ENCODE measurements around the gene ZNF487.
"Not testable (repeated sequence)": the region's sequence is repeated elsewhere in the genome, so short reads cannot be mapped to it uniquely, and the experiment has no call there.

The ZNF487 gene

DNA sequence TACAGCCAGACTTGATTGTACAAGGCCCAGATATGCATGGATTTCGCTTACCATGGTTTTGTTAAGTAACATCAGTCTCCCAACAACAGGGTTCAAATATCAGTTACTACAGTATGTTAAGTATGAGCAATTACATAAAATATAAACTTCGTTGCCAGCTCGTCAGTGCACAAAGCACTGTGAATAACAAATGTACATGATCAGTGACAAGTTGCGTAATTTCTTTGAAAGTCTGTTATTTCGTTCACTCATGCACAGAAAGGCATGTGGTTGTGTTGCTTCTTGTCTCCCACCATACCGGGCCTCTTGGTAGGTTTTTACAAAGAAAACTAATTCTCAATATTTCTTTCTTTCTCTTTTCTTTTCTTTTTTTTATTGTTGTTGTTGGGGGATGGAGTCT is 12.5 kb upstream of the ZNF487 start:
- no peaks in the 10 kb centered on the region for H3K9me3 ChIP-seq
- no peaks in the 10 kb centered on the region for H3K27me3 ChIP-seq
- no peak overlapping the region for H3K4me3 ChIP-seq (ENCODE audit: low read depth, low read length)
- TF ChIP-seq, protein P1, sequence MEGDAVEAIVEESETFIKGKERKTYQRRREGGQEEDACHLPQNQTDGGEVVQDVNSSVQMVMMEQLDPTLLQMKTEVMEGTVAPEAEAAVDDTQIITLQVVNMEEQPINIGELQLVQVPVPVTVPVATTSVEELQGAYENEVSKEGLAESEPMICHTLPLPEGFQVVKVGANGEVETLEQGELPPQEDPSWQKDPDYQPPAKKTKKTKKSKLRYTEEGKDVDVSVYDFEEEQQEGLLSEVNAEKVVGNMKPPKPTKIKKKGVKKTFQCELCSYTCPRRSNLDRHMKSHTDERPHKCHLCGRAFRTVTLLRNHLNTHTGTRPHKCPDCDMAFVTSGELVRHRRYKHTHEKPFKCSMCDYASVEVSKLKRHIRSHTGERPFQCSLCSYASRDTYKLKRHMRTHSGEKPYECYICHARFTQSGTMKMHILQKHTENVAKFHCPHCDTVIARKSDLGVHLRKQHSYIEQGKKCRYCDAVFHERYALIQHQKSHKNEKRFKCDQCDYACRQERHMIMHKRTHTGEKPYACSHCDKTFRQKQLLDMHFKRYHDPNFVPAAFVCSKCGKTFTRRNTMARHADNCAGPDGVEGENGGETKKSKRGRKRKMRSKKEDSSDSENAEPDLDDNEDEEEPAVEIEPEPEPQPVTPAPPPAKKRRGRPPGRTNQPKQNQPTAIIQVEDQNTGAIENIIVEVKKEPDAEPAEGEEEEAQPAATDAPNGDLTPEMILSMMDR (IDR thresholded peaks at IDR 0.05; ENCODE audit: low read depth, low read length), result no peak
- DNase-seq, result no peak
- H3K4me1 ChIP-seq, result no peaks in the 10 kb centered on the region
- no peaks in the 10 kb centered on the region for H3K36me3 ChIP-seq

DNA sequence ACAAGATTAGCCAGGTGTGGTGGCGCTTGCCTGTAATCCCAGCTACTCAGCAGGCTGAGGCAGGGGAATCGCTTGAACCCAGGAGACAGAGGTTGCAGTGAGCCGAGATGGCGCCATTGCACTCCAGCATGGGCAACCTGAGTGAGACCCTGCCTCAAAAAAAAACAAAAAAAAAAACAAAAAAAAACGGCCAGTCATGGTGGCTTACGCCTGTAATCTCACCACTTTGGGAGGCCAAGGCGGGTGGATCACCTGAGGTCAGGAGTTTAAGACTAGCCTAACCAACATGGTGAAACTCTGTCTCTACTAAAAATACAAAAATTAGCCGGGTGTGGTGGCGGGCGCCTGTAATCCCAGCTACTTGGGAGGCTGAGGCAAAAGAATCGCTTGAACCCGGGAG is 10.4 kb upstream of the ZNF487 start:
- not testable (repeated sequence) for H3K9me3 ChIP-seq; H3K27me3 ChIP-seq; H3K36me3 ChIP-seq; H3K4me3 ChIP-seq (ENCODE audit: low read depth, low read length); DNase-seq; H3K4me1 ChIP-seq

DNA sequence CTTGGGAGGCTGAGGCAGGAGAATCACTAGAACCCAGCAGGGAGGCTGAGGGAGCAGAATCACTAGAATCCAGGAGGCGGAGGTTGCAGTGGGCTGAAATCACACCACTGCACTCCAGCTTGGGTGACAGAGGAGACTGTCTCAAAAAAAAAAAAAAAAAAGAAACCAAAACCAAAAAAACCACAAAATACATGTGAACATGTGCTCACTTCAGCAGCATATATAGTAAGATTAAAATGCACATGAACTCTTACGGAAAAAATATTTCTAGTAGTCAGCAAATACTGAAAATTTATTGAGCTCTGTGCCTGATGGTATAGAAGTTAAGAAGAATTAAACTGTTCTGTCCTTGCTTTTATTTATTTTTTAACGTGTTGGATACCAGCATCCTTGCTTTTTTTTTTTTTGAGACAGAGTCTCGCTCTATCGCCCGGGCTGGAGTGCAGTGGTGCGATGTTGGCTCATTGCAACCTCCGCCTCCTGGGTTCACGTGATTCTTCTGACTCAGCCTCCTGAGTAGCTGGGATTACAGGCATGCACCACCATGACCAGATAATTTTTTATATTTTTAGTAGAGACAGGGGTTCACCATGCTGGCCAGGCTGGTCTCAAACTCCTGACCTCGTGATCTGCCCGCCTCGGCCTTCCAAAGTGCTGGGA is 9.6 kb upstream of the ZNF487 start:
- no peak overlapping the region for H3K4me3 ChIP-seq (ENCODE audit: low read depth, low read length)
- H3K9me3 ChIP-seq, result no peaks in the 10 kb centered on the region
- DNase-seq, result no peak
- H3K36me3 ChIP-seq, result no peaks in the 10 kb centered on the region
- H3K27me3 ChIP-seq, result no peaks in the 10 kb centered on the region
- H3K4me1 ChIP-seq, result no peaks in the 10 kb centered on the region
- TF ChIP-seq, protein P1 (IDR thresholded peaks at IDR 0.05; ENCODE audit: low read depth, low read length), result no peak

DNA sequence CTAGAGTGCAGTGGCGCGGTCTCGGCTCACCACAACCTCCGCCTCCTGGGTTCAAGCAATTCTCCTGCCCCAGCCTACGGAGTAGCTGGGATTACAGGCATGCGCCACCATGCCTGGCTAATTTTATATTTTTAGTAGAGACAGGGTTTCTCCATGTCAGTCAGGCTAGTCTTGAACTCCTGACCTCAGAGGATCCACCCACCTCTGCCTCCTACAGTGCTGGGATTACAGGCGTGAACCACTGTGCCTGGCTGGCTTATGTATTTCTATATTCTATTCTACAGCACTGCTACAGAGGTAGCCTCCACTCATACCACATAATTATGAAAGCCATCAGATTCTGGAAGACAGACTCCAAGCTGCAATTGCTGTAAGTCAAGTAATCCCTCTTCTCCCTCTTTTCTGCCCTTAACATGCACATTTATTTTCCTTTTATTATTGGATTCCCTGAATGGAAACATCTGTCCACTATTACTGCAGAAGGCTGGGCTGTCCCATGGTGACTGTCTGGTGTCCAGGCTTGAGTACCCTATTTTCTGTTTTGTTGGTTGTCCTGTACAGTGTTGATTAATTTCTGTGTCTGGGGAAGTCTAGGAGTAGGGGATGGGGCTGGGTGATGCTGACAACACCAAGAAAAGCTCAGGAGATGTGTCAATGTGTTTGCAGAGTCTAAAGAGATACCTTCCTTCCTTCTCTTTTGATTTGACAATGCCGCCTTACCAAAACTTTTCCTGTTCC is 5.8 kb upstream of the ZNF487 start:
- no peak overlapping the region for H3K4me3 ChIP-seq (ENCODE audit: low read depth, low read length)
- no peaks in the 10 kb centered on the region for H3K36me3 ChIP-seq
- no peaks in the 10 kb centered on the region for H3K27me3 ChIP-seq
- TF ChIP-seq, protein P1 (IDR thresholded peaks at IDR 0.05; ENCODE audit: low read depth, low read length), result no peak
- H3K9me3 ChIP-seq, result no peaks in the 10 kb centered on the region
- H3K4me1 ChIP-seq, result no peaks in the 10 kb centered on the region
- no peak for DNase-seq

DNA sequence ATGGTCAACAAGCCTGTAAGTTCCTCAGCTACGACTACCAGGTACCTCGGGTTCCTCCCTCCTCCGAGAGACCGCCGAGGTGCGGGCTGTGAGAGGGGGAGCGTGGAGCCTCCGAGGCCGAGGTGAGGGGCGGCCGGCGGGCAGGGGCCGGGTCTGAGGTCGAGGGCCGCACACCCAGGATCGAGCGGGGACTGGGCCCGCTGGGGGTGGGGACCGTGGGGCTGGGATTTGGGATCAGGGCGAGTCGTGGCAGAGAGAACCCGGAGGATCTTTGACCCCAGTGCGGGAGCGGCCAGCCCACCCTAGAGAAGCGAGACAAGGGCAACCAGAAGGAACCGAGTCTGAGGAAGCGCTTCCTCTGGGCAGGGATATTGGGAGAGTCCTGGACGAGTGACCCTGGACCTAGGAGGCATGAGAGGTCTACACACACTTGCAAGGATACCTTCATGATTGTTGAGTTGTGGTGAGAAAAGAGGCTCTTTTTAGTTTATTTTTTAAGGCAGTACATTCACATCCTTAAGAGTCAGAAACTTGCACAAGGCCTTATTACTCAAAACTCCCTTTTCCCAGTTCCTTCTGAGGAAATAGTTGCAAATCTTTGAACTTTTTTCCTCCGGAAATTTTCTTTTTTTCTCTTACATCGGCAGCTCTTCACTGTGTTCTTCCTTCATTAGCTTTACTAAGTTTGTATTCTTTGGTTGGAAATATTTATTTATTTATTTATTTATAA is 395 bp downstream of the ZNF487 start:
- Histone ChIP-seq H3K4me1 (no peaks in the 10 kb centered on the region), H3K36me3 (no peaks in the 10 kb centered on the region), H3K27me3 (no peaks in the 10 kb centered on the region), H3K9me3 (no peaks in the 10 kb centered on the region), H3K4me3 (ENCODE audit: low read depth, low read length) (peak overlapping the region; percentile 90)
- no peak for DNase-seq
- TF ChIP-seq, protein P1 (IDR thresholded peaks at IDR 0.05; ENCODE audit: low read depth, low read length), result no peak

DNA sequence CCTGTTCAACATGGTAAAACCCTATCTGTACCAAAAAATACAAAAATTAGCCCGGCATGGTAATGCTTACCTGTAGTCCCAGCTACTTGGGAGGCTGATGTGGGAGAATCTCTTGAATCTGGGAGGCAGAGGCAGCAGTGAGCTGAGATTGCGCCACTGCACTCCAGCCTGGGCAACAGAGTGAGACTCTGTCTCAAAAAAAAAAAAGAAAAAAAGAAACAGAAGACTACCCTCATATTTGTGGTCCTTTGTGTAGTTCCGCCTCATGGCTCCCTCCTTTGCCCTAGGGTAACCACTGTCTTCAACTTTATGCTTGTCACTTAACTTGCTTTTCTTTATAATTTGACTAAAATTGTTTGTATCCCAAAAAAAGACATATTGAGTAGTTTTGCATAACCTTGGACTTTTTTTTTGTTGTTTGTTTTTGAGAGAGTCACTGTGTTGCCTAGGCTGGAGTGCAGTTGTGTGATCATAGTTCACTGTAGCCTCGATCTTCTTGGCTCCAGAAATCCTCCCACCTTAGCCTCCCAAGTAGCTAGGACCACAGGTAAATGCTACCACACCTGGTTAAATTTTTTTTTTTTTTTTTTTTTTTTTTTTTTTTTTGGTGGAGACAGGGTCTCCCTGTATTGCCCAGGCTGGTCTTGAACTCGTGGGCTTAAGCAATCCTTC is 3.7 kb downstream of the ZNF487 start:
- H3K27me3 ChIP-seq, result no peaks in the 10 kb centered on the region
- H3K4me3 ChIP-seq (ENCODE audit: low read depth, low read length), result no peak overlapping the region
- no peaks in the 10 kb centered on the region for H3K4me1 ChIP-seq
- no peak for DNase-seq
- H3K9me3 ChIP-seq, result no peaks in the 10 kb centered on the region
- H3K36me3 ChIP-seq, result no peaks in the 10 kb centered on the region
- TF ChIP-seq, protein P1 (IDR thresholded peaks at IDR 0.05; ENCODE audit: low read depth, low read length), result no peak

All from BE2C (cell line).